Measurements from ENCODE around the gene UGT1A6.

GRCh38 chr2:233676046-233676445 is 16.6 kb upstream of the UGT1A6 start:
- TF ChIP-seq CTCF (conservative IDR thresholded peaks at IDR 0.05; ENCODE audit: low read depth, low read length) = no peak
- no peak for TF ChIP-seq EZH2 (IDR thresholded peaks at IDR 0.05; ENCODE audit: borderline replicate concordance, low read depth, low read length, poor library complexity, severe bottlenecking)

All from A673 (cell line).